NCI-H2196 treated with DMSO at 0.1 percent for 48 hours (cell line): Measurements from ENCODE around the gene ARVCF.

Experiments
- DNase-seq: peaks from one replicate; lab custom pipeline; 2025; ENCODE audit not compliant: unreplicated experiment; lab: John Stamatoyannopoulos, UW

The ARVCF gene

DNA sequence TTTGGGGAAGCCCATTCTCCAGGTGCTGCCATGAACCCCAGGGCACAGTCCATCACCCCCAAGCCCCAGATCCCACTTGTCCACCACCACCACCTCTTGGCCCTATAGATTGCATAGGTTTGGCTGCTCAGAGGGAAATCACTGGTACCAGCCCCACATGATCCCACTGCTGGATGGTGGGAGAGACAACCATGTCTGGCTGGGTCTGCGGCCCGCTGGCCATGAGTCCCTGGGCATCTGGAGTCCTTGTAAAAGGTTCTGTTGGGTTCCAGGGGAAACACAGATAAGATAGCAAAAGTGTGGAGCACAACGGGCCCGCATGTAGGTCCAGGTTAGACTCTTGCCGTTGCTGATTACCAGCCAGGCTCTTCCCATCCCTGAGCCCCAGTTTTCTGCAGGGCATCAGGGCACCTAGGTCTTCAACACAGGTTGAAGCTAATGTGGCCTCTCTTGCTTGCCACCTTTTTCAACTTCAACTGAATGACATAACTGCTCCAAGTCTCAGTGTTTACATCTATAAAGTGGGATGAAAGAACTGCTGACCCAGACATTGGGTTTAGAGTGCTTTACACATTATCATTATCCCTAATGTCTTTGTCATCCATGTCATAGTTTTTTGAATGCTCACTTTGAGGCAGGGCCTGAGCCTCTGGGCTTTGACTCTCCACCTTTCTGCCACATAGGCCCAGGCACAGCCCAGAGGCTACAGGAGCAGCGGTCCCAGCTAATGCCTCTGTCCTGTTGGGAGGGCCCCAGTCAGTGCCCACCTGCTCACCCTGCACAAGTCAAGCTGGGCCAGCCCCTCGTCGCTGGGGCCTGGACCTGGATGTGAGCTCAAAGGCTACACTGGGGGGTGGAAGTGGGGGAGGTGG lies 3.3 kb upstream of the ARVCF start:
- DNase-seq: no peak

DNA sequence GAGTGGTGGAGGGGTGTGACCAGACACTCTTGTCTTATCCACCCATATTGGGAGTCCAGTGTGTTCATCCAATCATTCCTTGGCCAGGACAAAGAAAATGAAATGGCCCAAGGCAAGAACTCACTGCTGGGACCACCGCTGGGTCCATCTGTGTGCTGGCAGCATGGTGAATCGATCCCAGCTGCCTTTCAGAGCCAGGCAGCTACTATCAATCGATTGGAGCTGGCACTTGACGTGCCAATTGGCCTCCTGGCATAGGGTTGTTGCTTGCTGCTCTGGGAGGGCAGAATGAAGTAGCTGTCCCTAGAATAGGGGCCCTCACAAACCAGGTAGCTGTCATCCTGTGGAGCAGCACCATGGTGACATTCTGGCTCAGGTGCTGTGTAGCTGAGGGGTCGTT lies 1.4 kb upstream of the ARVCF start:
- DNase-seq: no peak

DNA sequence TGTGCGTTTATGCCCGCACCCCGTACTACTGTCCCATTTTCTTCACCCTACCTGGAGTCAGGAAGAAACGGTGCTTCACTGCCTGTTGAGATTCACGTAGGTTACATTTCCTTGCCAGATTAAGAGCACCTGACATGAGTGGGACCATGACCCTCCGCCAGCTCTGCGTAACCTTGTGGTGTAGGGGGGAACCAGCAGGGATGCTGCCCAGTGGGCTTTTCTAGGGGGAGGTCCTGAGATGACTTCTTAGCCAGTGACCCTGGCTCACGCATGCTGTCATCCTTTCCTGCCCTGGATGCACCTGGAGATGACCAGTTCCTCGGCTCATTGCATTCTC lies 967 bp upstream of the ARVCF start:
- DNase-seq: no peak

DNA sequence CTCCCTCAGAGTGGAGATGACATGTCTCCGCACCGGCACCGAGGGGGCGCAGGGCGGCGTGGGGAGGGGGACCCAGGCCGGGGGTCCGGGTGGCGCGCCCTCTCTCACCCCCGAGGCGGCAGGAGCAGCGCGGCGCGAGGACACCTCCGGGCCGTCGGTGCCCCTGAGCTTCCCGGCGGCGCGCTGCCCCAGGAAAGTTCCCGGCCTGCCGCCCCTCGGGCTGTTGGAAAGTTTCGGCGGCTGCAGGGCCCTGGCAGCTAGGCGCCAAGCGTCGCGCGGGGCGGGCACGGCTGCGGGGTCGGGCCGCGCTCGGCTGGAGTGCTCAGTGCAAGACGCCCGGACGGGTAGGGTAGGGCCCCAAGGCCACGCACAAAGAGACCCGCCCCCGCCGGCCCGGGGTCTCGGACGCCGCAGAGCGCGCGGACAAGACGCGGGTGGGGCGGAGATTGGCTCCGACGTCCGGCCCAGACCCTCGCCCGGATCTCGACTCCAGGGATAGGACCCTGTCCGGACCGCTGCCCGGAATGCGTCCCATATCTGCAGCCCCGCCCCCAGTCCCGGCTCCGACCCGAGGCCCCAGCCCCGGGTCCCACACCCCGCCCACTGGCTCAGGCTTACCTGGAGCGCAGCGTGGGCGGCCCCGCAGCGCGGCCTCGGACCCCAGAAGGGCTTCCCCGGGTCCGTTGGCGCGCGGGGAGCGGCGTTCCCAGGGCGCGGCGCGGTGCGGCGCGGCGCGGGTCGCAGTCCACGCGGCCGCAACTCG lies 471 bp downstream of the ARVCF start:
- DNase-seq: no peak

DNA sequence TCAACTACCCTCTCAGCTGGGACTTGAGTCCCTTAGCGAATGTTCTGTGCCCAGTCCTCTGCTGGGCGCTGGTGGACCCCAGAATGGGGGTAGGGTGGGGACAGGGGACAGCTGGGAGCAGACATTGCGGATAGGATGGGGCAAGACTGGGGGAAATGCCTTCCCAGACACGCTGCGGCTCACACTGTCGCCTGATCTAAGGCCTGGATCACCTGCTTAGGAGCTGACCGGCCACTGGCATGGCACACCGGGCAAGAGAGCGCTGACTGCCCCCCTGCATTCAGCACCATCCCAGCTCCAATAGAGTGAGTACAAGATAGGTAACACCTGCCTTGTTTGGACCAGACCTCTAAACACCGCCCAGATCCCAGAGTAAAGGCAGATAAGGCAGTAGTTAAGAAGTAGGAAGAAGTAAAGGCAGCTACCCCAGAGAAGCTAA lies 1.4 kb downstream of the ARVCF start:
- no peak for DNase-seq

DNA sequence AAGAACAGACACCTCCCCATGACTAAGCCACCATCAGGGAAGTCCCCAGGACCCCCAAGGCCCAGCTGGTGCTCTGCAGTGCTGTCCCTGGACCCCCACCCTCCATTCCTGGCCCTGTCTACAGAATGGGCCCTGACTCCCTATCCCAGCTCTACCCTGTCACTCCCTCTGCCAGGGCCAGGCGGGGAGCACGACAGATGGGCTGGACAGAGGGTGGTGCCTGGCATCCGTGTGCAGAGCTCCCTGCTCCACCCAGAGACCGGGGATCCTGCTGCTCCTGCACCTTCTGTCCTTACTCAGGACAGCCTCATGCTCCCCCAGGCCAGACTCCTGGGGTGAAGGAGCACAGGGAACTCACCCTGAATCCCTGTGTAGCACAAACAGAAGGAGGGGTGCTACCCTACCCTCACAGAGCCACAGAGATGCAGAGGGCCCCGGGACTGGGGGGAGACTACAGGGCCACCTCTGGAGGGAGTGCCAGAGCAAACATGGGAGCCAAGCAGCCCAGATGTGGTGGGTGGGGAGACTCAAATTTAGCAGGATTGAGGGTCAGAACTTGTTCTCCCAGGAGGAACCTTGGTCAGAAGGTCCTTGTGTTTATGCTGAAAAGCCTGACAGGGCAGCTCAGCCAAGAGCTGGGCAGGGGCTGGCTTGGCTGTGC lies 2.0 kb downstream of the ARVCF start:
- DNase-seq: no peak

DNA sequence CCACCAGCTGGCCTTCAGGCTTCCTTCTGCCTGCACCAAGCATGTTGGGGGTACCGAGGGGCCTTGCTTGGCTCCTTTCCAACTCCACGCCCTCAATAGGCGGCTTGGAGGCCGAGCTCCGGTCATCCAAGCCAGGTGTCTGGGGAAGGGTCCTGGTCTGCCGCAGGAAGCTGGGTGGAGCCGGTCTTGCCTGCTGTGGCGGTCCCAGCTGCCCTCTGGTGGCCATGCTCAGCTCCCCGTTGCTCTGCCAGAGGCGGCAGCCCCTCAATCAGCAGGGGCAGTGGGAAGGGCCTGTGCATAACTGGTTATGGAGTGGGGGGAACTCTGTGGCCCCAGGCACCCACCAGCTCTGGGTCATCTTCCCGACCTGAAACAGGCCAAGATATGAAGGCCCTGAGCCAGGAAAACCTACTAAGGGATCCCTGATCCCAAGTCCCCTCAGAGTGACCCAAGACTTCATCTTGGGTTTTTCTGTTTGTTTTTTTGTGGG lies 3.2 kb downstream of the ARVCF start:
- no peak for DNase-seq

DNA sequence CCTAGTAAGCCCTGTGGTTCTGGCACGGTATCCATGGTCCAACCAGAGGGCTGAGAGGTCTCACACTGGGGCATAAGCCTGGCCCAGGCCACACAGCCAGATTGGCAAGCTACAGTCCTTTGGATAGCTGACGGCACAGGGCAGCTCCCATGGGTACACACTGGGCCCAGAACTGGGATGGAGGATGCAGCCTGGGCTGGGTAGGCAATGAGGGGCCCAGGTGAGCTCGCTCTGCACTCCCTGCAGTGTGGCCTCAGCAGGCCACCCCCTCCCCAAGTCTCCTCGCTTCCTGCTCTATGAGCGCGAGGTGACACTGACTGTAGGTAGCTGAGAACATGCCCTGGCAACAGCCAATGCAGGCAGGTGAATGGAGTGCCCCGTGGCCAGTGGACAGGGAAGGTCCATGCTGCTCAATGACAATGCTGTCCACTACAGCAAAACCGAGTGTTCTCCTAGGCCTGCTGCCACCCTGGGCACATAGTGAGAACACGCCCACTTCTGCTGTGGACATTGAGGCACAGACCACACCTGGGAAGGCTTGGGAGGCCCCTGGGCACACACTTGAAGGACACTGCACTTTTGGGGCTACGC lies 3.8 kb downstream of the ARVCF start:
- DNase-seq: no peak

DNA sequence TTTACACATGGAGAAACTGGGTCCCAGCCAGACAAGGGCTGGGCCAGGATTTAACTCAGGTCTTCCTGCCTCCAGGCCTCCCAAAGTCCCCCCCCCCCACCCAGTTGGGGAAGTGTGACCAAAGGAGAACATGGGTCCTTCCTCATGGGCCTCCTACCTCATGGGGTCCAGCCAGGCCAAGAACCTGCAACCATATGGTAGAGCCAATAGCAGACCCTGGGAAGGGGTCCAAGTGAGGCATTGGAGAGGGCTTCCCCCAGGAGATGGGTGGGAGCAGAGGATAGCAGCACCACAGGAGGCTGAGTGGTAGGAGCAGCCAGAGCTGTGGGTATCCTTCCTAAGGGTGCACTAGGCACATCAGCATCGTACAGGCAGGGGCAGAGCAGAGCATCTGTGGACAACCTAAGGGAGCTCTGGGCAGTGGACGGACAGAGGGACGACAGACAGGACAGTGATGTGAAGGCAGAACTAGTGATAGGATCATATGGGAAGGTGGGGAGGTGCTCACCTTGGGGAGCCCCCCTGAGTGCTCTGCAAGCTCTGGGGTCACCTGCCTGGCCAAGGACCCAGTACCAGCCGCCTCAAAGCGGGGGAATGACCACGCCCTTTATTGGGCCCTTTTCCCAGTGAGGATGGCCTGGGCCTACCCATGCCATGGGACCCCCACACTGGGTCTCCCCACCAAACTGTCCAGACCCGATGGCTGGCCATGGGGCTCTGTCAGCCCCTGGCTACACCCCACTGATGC lies 4.5 kb downstream of the ARVCF start:
- no peak for DNase-seq

DNA sequence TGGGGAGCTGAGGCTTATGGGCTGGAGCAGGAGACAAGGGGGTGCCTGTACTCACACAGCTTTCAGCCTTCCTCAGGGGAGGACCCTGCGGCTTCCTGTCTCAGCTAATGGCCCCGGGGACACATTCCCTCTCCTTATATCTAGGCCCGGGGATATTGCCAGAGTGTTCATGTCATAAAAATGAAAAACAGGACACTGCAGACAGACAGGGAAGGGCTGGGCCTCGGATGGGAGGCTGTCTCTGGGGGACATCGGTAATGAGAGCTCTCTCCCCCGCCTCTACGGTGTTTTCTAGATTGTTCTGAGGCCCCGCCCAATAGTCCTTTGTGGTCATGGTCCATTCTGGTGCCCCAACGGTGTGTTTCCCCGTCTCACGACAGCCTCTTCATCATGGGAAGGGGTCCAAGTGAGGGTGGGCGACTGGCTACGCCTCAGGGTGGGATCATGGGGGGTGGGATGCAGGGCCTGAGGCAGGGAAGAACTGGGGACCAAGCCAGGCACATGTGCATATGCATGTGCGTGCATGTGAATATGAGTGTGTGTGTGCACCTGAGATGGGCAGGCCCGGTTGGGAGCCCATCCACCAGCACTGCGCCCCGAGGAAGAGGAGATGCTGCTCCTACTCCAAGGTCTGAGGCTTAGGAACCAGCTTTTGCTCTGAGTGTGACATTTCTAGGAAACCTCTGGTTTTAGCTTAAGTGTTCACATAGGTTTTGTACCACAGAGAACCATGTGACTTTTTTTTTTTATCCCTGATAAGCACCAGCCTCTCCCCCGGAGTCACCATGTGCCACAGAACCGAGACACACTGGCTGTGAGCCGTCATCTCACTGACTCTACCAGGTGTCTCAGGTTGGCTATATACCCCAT lies 5.3 kb downstream of the ARVCF start:
- DNase-seq: no peak

DNA sequence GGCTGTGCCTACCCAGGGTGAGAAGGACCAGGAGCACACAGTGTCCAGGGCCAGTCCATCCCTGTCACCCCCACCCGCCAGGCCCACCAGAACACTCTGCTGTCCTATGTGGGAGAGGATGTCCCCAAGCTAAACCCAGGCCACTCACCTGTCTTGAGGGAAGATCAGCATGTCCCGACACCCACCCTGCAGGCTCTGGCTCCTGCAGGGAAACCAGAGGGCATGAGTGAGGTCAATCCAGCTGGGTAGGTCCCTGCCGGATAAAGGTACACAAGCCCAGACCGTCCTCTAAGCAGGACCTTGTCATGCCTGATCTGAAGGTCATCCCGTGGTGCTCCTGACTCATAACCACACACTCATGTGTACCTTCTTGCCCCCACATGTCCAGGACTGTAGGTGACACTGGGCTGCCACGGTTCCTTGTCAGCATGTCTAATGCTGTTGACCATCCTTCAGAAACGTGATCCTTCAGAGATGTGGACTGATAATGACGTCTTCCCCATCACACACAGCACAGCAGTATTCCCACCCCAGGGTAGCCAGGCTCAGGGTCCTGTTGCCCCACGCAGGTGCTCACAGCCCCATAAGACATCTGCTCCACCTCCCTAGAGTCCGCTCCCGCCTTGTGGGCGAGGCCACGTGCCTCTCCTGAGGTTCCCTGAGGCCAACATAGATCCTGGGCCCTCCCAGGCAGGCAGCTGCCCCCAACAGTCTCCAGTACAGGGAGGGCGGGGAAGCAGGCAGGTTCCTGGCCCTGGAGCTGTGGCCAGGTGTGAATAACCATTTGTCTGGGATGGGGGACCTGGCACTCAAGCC lies 6.1 kb downstream of the ARVCF start:
- no peak for DNase-seq

DNA sequence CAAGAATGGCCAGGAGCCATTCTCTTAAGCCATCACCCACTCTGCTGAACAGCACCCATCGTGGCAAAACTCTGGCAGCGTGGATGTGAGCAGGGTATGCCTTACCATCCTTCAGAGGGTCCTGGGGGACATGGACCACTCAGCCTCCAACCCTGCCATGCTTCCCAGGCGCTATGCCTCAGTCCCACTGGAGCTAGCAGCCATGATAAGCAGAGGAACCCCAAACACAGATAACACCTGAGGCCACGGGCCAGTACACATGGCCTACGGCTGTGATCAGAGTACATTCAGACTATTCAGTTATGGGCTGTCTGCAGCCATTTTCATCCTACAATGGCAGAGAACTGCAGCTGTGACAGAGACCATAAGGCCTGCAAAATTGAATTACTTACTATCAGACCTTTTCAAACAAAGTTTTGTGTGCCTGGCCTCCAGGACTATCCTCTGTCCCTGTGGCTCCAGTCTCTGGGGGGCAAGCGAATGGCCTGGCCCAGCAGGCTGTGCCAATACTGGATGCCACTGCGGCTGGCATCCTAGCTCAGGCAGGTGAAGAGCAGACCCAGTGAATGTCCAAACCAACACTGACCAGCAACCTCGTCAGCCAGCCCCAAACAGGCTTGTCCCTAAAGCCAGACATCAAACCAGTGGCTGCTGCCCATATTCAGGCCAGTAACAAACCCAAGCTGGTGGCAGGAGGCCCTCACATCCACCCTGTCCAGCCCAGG lies 6.9 kb downstream of the ARVCF start:
- DNase-seq: no peak

DNA sequence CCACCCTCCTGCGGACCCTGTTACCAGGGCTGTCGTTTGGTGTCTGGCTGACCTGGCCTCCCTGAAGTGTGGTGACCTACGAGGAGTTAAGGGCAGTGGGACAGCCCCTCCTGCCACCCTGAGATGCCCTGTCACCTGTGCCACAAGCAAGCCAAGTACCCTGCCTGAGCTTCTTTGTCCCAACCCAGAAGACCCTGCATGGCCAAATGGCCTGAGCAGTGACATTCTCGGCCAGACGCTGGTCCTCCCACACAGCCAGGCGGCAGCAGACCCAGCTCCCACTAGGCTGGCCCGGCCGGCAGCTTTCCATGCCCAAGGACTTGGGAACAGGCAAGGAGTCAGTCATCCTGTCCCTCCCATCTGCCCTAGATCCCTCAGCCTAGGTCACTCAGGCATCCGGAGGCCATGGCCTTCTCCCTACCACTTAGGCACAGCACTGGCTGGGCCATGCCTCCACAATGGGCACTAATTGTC lies 7.6 kb downstream of the ARVCF start:
- no peak for DNase-seq

DNA sequence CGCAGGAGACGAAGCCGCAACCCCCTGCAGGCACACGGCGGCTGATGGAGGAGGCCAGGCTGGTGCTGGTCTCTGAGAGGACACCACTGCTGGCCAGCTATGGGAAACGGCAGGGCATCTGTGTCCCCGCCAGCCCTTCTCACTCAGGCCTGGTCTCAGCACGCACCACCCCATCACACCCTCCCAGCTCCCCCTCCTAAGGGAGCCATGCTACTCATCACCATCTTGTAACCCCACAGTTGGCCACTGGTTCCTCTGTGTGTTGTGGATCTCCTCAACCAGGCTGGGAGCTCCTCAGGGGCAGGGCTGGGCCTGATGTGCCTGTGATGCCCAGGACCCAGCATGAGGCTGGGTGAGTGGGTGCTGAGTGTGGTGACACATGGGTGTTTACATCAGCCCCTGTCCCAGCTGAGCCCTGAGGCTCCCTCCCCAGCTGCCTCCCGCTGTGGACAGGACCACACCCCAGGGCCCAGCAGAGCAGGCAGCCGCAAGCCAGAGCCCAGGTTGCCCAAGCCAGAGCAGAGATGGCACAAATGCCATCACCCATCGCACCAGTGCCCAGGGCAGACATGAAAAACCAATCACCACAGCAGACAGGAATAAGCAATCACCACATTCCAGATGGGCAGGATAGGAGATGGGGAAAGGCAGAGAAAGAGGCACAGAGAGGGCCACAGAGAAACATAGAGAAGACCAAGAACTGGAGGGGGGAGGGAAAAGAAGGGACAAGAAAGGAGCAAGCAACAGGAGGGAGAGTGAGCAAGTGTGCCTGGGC lies 8.2 kb downstream of the ARVCF start:
- no peak for DNase-seq

DNA sequence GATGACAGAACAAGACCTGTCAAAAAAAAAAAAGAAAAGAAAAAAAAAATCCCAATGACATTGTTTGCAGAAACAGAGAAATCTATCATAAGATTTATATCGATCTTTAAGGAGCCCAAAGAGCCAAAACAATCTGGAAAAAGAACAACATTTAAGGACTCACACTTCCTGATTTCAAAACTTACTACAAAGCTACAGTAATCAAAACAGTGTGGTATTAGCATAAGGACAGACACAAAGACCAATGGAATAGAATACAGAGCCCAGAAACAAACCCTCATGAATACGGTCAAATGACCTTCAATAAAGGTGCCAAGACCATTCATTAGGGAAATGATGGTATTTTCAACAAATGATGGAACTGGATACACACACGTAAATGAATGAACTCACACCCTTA lies 12.2 kb downstream of the ARVCF start:
- DNase-seq: no peak

DNA sequence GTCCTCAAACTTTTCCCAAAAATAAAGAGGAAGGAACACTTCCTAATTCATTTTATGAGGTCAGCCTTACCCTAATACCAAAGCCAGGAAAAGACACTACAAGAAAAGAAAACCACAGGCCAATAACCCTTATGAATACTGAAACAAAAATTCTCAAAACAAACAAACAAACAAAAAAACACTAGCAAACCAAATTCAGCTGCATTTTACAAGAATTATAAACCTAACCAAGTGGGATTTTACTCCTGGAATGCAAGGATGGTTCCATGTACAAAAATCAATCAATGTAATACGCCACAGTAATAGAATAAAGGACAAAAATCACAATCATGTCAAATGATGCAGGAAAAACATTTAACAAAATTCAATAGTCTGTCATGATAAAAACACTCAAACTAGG lies 13.3 kb downstream of the ARVCF start:
- no peak for DNase-seq

DNA sequence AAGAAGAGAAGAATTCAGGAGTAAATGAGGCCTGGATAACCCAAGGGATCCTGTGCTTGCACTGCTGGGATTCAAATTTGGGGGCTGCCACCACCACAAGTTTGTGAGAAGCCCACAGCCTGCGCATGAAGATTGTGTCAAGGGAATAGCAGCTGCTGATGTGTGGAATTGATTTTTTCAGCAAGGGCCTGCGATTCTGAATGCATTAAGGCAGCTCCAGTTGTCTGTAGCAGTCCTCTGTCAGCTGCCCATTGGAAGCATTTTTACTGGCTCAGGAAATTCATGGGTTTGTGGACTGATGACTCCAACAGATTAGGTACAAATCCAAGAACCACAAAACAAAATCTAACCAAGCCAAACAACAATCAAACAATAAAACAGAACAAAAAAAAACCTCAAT lies 14.0 kb downstream of the ARVCF start:
- no peak for DNase-seq
